Adrenal gland (tissue), 12 donors: ENCODE results near the gene CNGB1. TPM values are rescaled to one million over a fixed set of nuclear protein-coding genes. Genes with fewer than 3 reads are reported as not detected.

ENCODE experiments used
- DNase-seq, 7 donors: peaks; one replicate each; pipeline ENCODE4 v3.0.0-alpha.2; 2019 to 2020
- H3K27ac ChIP-seq, 5 donors: fragments of 200-600 bp; sonication (generic) in 4 of 5; 1 replicate in 3 of 5; 2 replicates in 2 of 5; pipeline versions ENCODE4 v1.5.1 to v1.8.0; 2016 to 2020; ENCODE audit warnings: mild to moderate bottlenecking in 1 of 5
- H3K27me3 ChIP-seq: fragments of 200-600 bp; 2 replicates; pipeline ENCODE4 v1.8.0; 2021
- H3K36me3 ChIP-seq, 2 donors: fragments of 200-600 bp; replicated peaks in 1 of 2; 1 replicate in 1 of 2; 2 replicates in 1 of 2; pipeline versions ENCODE4 v1.5.1 to v1.8.0; 2018 to 2022
- H3K4me1 ChIP-seq, 2 donors: fragments of 200-600 bp; replicated peaks in 1 of 2; 1 replicate in 1 of 2; 2 replicates in 1 of 2; pipeline versions ENCODE4 v1.5.1 to v1.8.0; 2018 to 2021
- H3K4me3 ChIP-seq, 4 donors: fragments of 200-600 bp; sonication (generic) in 3 of 4; one replicate each; pipeline ENCODE4 v1.5.1; 2016 to 2018
- H3K9me3 ChIP-seq, 3 donors: fragments of 200-600 bp; sonication (generic) in 1 of 3; replicated peaks in 1 of 3; 1 replicate in 2 of 3; 2 replicates in 1 of 3; pipeline versions ENCODE4 v1.5.1 to v1.8.0; 2016 to 2021
- POLR2A ChIP-seq, 2 donors: fragments of 450-650 bp; IDR thresholded peaks; one replicate each; pipeline ENCODE4 v1.6.1; 2017; ENCODE audit warnings: antibody characterized with exemption in 2 of 2, mild to moderate bottlenecking in 2 of 2, moderate library complexity in 1 of 2
- WGBS, 4 donors: extraction: QIAGEN DNeasy Blood & Tissue Kit in 2 of 4; methylation state at CpG; one replicate each; pipeline versions ENCODE4 v1.1.5 to v1.1.7; 2013 to 2017; 5-methylcytosine and 5-hydroxymethylcytosine counted together
- intact Hi-C, 2 donors: fragments of 100-400 bp; cut with DNase I; formaldehyde crosslinking; loops; one replicate each; pipeline versions ENCODE4 v1.14.1 to v1.15.0; 2022 to 2023
- polyA plus RNA-seq, 3 donors: library from polyadenylated mRNA; stranded (reverse); fragments of 200-250 nt in 2 of 3; fragments of 350-450 nt in 1 of 3; fragmentation: Illumina TruSeq in 1 of 3; extraction: RNeasy Lipid Tissue Mini Kit (QIAGEN cat#74804) in 1 of 3; gene quantifications; one replicate each; pipeline ENCODE4 v1.2.3, GENCODE V29; 2013 to 2014
- total RNA-seq, 9 donors: library from RNA; depleted of rRNA in 4 of 9; stranded (reverse); fragments of >200 nt in 4 of 9; fragments of 120-200 nt in 1 of 9; fragmentation: NEBNext Ultra II Directional in 1 of 9; extraction: Animal tissue kit (Norgen Biotek cat#: 25700) in 1 of 9; gene quantifications; one replicate each; pipeline versions ENCODE4 v1.1.0 to v1.2.4, GENCODE V29; 2013 to 2023
- TF ChIP-seq, protein P1 (sequence below), 6 experiments: fragments of 450-650 bp in 4 of 6; fragments of 200-600 bp in 2 of 6; sonication (generic) in 1 of 6; IDR thresholded peaks; 1 replicate in 5 of 6; 2 replicates in 1 of 6; pipeline versions ENCODE4 v1.5.1 to v1.8.0; 2016 to 2021; ENCODE audit warnings: antibody characterized with exemption in 6 of 6, mild to moderate bottlenecking in 2 of 6, moderate library complexity in 1 of 6
- donor health status: healthy with polysubstance abuse.
- donor health status: Bipolar disorder and iron deficiency.
- donor health status: DM: yes; HTN: yes; CAD: no.
- donor health status: DM: no; HTN: no; CAD: no.
- donor health status: DM: no; HTN: no; CAD: no.
- donor health status: DM: yes; HTN: yes; CAD: no.

CNGB1 gene
- total and polyA plus RNA-seq, 12 donors: 0.67 to 2.4 (median 1.5) TPM; not detected in 5

DNA sequence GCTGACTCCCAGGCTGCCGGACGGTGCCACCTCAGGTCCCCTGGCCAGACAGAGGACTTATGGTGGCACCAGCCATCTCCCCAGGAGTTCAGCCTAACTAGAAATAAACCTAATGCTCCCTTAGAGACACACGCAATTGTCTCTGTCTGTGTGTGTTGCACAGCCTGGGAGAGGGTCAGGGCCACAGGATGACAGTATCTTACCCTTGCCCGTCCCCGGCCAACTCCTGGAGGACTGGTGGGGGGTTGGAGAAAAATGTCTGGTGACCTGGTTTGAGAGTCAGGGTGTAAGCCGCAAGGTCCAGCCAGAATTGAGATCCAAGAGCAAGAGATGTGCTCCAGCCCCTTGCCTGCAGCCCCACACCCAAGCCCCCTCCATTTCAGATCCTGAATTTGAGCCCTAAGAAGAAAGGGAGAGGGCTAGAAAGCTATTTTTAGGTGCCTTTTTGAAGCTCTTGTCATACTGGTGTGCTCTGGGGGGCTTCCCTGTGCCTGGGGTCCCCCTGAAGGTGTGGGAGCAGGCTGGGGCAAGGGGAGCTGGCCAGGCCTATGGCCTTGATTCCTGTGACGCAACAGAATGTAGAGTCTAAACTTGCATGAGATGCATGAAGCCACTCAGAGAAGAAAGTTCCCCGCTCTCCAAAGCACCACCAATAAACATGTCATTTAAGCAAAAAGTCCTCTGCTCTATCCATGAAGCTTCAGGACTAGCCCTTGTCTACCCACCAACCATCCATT, 16.7 kb upstream of the CNGB1 start:
- no peak overlapping the region for H3K27ac ChIP-seq
- no peak overlapping the region for H3K4me3 ChIP-seq
- intact Hi-C loops: no loop called here
- no peaks in the 10 kb centered on the region for H3K27me3 ChIP-seq
- WGBS, 4 donors: 62 to 88% (median 76%) methylated on average over 4 to 8 of the region's 8 CpGs
- H3K4me1 ChIP-seq: peaks cover 12 to 20% of the 10 kb centered on the region in 2 donors
- no peaks in the 10 kb centered on the region for H3K36me3 ChIP-seq
- no peak for TF ChIP-seq POLR2A (IDR thresholded peaks at IDR 0.05)
- TF ChIP-seq, protein P1, sequence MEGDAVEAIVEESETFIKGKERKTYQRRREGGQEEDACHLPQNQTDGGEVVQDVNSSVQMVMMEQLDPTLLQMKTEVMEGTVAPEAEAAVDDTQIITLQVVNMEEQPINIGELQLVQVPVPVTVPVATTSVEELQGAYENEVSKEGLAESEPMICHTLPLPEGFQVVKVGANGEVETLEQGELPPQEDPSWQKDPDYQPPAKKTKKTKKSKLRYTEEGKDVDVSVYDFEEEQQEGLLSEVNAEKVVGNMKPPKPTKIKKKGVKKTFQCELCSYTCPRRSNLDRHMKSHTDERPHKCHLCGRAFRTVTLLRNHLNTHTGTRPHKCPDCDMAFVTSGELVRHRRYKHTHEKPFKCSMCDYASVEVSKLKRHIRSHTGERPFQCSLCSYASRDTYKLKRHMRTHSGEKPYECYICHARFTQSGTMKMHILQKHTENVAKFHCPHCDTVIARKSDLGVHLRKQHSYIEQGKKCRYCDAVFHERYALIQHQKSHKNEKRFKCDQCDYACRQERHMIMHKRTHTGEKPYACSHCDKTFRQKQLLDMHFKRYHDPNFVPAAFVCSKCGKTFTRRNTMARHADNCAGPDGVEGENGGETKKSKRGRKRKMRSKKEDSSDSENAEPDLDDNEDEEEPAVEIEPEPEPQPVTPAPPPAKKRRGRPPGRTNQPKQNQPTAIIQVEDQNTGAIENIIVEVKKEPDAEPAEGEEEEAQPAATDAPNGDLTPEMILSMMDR (IDR thresholded peaks at IDR 0.05): no peak
- DNase-seq: peak in 5 of 7 donors; percentile 36 to 71 (median 42)
- H3K9me3 ChIP-seq: no peaks in the 10 kb centered on the region

GRCh38 chr16:57986196-57986595, 15.3 kb upstream of the CNGB1 start:
- no peaks in the 10 kb centered on the region for H3K9me3 ChIP-seq
- 62 to 71% (median 64%) methylated on average over 9 of the region's 9 CpGs for WGBS, 4 donors
- no peak overlapping the region for H3K4me3 ChIP-seq
- H3K36me3 ChIP-seq: no peaks in the 10 kb centered on the region
- intact Hi-C loops: no loop called here
- no peaks in the 10 kb centered on the region for H3K27me3 ChIP-seq
- no peak for DNase-seq
- peaks cover 12 to 20% of the 10 kb centered on the region in 2 donors for H3K4me1 ChIP-seq
- no peak for TF ChIP-seq POLR2A (IDR thresholded peaks at IDR 0.05)
- TF ChIP-seq, protein P1 (IDR thresholded peaks at IDR 0.05): no peak
- no peak overlapping the region for H3K27ac ChIP-seq

- intact Hi-C loops: no loop called here
- H3K27ac ChIP-seq: peak overlapping the region in 1 of 5 donors; percentile 2
- H3K4me3 ChIP-seq: peak overlapping the region in 2 of 4 donors; percentile 38 to 52
- TF ChIP-seq, protein P1 (IDR thresholded peaks at IDR 0.05): no peak
- TF ChIP-seq POLR2A (IDR thresholded peaks at IDR 0.05): no peak
- WGBS, 4 donors: 21 to 49% (median 28%) methylated on average over 34 to 62 of the region's 62 CpGs
- no peaks in the 10 kb centered on the region for H3K36me3 ChIP-seq
- H3K27me3 ChIP-seq: no peaks in the 10 kb centered on the region
- peaks cover 12 to 20% of the 10 kb centered on the region in 2 donors for H3K4me1 ChIP-seq
- DNase-seq: peak in 1 of 7 donors; percentile 16
- no peaks in the 10 kb centered on the region for H3K9me3 ChIP-seq
Observed at GRCh38 chr16:57985204-57986181, 14.6 kb upstream of the CNGB1 start.
